CD4-positive, alpha-beta T cell treated with Interferon gamma for 1 hour (primary cell): Measurements from ENCODE around the gene NKRF.
"Not testable (repeated sequence)": the region's sequence is repeated elsewhere in the genome, so short reads cannot be mapped to it uniquely, and the experiment has no call there.

Source experiments
- DNase-seq: peaks from one replicate; pipeline ENCODE4 v3.0.0-alpha.2; 2020

The NKRF gene

GRCh38 chrX:119606280-119607017 is at the start of gene NKRF:
Gene NKRF (minus strand): TSS chrX:119606424.
- peak; percentile 93 for DNase-seq

DNA sequence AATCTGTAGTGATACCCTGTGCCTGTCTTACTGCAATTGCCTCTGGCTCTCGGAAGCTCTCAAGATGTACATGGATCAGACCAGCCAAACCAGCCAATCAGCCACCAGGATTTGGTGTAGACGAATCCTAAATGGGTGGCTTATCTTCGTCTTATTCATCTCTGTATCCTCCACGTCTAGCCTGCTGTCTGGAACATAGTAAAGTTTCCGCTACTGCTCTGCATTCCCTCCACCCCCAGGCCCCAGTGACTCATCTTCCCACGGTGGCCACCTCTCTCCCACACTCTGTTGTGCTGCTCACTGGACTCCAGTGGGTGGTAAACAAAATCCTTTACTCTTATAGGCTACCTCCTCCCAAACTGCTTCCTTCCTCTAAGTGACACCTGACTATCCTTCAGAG is 48.9 kb upstream of the NKRF start:
- DNase-seq, result no peak

DNA sequence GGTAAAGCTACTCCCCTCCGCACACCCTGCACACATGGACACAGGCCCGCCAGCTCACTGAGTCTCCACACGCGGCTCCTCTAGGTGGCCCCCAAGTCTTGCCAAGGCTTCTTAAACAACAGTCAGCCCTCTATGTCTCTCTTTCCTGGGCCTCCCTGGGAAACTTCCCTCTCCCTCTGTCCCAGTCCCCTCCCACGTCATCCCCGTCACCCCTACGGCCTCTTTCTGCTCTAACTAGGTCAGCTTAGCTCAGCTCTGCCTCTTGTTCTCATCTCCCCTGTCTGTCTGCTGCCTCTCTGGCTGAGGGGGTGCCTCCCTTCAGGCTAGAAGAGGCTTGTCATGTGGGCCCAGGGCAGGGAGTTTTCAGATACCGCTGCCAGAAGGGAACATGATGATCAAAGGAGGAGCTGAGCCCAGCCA is 47.9 kb upstream of the NKRF start:
- DNase-seq, result peak; percentile 26

- DNase-seq, result no peak
Measured at GRCh38 chrX:119648421-119648775, 42.2 kb upstream of the NKRF start.

DNA sequence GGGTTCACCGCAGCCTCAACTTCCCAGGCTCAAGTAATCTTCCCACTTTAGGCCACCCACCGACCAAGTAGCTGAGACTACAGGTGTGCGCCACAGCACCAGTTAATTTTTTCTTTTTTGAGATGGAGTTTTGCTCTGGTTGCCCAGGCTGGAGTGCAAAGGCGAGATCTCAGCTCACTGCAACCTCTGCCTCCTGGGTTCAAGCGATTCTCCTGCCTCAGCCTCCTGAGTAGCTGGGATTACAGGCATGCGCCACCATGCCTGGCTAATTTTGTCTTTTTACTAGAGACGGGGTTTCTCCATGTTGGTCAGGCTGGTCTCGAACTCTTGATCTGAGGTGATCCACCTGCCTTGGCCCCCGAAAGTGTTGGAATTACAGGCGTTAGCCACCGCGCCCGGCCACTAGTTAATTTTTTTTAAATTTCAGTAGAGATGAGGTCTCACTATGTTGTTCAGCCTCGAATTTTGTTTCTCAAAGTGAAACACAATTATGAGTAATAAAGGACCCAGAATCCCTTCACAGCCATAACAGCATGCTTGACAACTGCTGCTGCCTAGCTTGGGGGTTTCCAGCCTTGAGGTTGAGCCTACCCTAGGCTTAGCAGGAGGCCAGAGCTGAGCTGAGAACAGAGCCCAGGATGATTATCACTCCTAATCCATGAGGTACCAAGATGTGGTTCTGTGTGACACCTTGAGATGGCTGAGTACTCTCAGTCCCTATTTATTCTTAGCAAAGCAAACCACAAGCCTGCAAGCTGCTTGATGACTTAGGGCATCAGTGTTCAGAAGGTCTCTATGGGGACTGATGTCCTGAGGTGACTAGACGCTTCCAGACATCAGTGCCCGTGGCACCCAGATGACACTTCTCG is 41.6 kb upstream of the NKRF start:
- peak; percentile 55 for DNase-seq

- no peak for DNase-seq
Measured at GRCh38 chrX:119647089-119647488, 40.9 kb upstream of the NKRF start.

DNA sequence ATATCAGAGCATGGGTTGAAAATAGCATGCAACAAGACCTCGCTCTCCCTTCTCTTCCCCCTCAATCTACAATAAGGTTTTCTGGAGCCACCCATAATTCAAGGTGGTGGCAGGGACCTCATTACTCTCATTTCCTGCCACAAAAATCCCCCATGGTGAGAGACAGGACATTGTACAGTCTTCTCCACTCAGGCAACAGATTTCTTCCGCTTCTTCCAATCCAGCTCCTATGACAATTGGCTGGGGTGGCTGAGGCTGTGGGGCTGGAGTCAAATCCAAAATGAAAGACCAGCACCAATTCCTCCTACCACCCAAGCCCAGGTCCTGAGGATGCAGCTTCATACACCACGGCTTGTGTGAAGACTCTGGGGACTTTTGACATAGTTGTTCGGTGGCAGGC is 40.3 kb upstream of the NKRF start:
- no peak for DNase-seq

GRCh38 chrX:119643696-119644095 is 37.5 kb upstream of the NKRF start:
- no peak for DNase-seq

- no peak for DNase-seq
Measured at GRCh38 chrX:119640731-119641170, 34.5 kb upstream of the NKRF start.

DNA sequence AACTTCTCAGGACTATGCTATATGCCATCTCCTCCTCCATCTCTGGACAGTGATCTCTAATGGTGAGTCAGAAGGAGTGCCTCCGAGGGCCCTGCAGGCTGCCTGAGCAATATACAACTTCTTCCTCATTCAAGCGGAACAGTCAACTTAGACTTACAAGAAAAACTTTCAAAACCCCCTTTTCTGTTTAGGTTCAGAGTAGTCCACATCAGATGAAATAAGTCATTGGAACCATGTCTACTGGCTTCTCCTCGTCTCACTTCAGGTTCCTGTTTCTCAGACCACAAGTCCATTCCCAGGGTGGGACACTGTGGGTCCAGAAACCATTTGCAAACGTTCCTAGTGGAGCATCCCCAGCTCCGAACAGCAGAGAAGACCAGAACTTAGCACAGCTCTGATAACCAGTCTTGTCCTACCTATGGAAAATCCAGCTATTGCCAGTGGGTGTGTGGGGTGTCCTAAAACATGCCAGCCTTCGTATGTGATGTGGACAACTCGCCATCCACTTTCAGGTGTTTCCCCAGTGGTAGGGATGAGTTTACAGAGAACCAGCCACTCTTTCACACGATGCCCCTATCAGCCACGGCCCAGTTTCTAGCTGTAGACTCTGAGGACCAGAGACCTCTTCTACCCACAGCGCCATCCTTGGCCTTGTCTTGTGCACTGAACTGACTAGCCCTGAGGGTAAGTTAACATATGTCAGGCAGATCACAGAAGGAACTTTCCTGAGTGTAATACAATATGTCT is 32.7 kb upstream of the NKRF start:
- DNase-seq, result peak; percentile 39

- DNase-seq, result not testable (repeated sequence)
Measured at GRCh38 chrX:119637421-119637820, 31.2 kb upstream of the NKRF start.

- DNase-seq, result no peak
Measured at GRCh38 chrX:119636419-119636818, 30.2 kb upstream of the NKRF start.

DNA sequence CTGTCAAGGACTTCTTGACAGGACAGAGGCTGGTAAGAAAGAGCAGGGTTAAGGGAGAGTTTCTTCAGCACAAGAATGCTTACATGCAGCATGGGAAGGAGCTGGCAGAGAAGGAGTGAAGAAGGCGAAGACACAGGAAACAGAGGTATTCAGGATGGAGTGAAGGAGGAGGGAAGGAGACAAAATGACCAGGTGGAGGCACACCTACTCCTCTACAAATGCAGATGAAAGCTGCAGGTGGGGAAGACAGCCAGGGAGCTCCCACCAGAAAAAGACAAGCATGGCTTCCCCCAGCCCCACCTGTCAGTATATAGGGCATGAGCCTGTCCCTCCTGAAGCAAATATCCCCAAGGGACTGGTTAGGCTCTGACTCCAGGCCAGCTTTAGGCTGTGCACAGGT is 29.6 kb upstream of the NKRF start:
- DNase-seq, result no peak

DNA sequence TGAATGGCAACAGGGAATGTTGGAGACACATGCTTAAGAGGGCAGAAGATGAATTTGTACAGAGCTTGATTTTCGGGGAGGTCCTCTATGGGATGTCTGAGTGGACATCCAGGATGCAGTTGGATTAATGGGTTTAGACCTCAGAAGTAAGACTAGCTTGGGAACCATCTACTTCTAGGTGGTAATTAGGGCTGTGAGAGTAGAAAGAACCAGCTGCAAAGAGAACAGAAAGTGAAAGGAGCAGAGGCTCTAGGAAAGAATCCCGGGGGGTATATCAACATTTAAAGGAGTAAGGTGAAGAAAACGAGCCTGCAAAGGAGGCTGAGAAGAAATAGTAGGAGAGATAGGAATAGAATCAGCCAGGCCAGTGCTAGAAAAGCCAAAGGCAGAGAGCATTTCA is 29.0 kb upstream of the NKRF start:
- DNase-seq, result no peak

DNA sequence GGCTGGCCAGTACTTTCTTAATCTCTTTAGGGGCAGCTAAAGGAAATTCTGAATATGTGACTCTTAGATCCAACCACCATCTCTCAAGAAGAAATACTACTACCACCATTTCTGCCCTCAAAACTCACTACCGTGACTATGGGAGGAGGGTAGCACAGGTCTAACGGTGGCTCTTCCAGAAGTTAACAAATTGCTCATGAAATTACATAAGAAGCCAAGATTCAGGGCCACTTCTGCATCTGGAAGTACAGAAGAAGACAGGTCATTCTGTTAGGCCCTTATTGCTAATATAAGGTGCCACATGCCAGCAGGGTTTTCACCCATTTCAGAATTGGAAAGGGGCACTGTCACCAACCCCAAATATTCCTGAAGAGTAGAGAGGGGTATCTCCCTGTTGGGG is 19.6 kb upstream of the NKRF start:
- DNase-seq, result no peak

DNA sequence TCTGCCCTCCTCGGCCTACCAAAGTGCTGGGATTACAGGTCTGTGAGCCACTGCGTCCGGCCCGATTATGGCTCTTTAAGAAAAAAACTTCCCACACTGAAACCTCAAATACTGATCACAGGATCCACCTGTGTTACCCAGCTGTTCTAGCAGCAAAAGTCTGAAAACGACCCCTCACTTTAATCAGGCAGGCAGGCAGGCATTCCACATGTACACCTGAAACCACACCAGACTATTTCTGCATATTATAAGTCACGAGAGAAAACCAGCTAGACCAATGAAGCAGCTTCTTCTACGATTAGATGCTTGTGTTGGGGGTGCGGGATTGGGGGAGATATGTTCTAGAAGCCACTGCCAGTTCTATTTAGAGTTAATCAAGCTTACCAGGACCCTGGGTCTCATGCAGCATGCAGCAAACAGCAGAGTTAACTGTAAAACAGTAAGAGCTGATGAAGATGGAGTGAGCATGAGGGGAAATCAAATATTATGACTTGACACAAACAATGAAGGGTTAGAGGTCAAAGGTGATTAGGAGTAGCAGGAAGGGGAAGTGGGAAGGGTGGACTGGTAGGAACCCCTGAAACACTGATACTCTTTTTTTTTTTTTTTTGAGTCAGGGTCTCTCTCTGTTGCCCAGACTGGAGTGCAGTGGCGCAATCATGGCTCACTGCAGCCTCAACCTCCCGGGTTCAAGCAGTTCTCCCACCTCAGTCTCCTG is 18.9 kb upstream of the NKRF start:
- no peak for DNase-seq

- no peak for DNase-seq
Measured at GRCh38 chrX:119624417-119624816, 18.2 kb upstream of the NKRF start.

DNA sequence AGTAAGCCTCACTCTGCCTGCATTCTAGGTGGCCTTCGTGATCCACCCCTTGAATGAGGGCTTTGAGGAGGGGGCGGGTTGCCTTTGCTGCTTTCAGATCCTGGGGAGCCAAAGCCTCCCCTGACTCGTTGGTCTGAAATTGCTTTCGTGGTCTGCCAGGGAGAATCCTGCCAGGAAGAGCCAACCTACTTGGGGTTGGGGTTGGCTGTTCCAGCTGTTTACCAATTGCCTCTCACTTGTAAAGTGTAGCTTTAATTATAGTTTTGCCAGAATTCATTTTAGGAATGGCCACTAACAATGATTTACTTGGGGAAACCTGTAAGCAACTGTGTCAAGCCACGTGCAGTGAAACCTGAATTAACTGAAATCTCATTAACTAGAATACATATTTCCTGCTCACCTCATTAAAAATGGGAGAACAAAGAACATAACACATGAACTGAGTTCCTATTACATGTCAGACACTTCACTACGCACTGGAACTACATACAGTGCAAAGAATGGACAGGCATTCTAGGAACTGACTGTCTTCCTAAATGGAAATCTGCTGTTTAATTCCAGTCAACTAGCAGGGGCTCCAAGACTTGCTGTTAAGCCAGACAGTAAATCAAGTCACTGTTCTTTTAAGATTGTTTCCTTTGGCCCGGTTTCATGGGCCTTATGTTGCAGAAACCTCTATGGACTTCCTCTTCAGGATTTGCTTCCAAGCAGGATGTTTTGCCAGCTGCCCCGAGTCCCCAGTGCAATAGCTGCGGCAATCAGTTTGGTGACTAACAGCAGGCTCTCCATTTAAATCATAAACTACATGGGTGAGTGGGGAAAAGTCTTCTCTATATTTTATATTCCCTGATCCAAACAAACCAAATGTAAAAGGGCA is 16.4 kb upstream of the NKRF start:
- no peak for DNase-seq

- peak; percentile 64 for DNase-seq
Measured at GRCh38 chrX:119618439-119618838, 12.2 kb upstream of the NKRF start.

DNA sequence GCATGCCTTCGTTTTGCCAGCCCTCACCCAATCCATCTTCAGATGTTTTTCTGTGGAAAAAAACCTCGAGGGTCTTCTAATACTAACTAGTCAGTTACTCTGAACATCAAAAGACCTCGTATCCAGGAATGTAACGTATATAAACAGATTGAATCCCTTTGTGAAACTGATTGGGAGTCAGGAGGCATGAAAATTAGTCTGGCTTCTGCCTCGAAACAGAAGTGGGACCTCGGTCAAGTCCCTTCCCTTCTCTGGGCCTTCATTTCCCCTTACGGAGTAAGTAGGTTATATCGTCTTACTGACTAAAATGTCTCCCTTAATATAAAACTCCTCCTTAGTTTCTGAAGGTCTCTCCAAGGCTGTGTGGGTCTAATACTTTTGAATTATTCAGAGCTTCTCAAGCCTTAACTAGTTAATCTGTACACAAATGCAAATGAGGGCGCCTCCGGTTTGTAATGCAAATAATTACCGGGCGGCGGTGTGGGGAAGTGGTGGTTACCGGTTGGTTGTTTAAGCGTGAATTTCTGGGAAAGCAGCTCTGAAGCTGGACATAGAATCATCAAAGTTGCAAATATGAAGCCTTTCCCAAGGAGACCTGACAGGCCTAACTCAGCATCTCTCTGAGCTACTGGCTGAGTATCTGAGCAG is 11.4 kb upstream of the NKRF start:
- DNase-seq, result peak; percentile 64

- DNase-seq, result no peak
Measured at GRCh38 chrX:119614776-119615175, 8.6 kb upstream of the NKRF start.
